ENCODE measurements around the gene GJB4. TPM values are rescaled to one million over a fixed set of nuclear protein-coding genes. Genes with fewer than 3 reads are reported as not detected.

GJB4 gene
- total RNA-seq = not detected
- polyA plus RNA-seq = not detected

GRCh38 chr1:34759503-34760357 lies at the start of gene GJB4:
Gene GJB4, plus strand, starts transcription at chr1:34759740. Its CDS starts 1,515 bp downstream, at chr1:34761255.
- no peak within 1 kb of the TSS for H3K4me3 ChIP-seq (ENCODE audit: low read depth in 1 of 3, low read length in 3 of 3)
- H3K36me3 ChIP-seq (ENCODE audit: control insufficient read depth in 4 of 4, insufficient read depth in 3 of 4, low read depth in 1 of 4, low read length in 3 of 4) = no peaks in the 10 kb centered on the region
- no peaks in the 10 kb centered on the region for H3K4me1 ChIP-seq (ENCODE audit: control insufficient read depth in 4 of 4, insufficient read depth in 4 of 4, low read length in 3 of 4)
- H3K27ac ChIP-seq (ENCODE audit: low read depth in 1 of 2, low read length in 2 of 2) = no peak within 1 kb of the TSS
- H3K9ac ChIP-seq (ENCODE audit: low read depth in 1 of 2, low read length in 2 of 2) = no peak within 1 kb of the TSS
- H3K9me3 ChIP-seq (ENCODE audit: control insufficient read depth in 4 of 4, low read length in 3 of 4) = no peaks in the 10 kb centered on the region
- WGBS = 59% methylated on average over 10 of the region's 10 CpGs
- TF ChIP-seq FOXA2 (IDR thresholded peaks at IDR 0.05) (no peak), TAF1 (conservative IDR thresholded peaks at IDR 0.05) (no peak), RXRA (IDR thresholded peaks at IDR 0.05) (no peak), ZBTB33 (IDR thresholded peaks at IDR 0.05) (no peak), REST (IDR thresholded peaks at IDR 0.05) (no peak), EGR1 (IDR thresholded peaks at IDR 0.05; ENCODE audit: low read depth in 2 of 2) (no peak), YY1 (IDR thresholded peaks at IDR 0.05) (no peak), RAD21 (IDR thresholded peaks at IDR 0.05) (no peak), HNF4G (IDR thresholded peaks at IDR 0.05) (no peak)
- no peak for DNase-seq (ENCODE audit: low spot score)
- no peaks in the 10 kb centered on the region for H3K27me3 ChIP-seq (ENCODE audit: control insufficient read depth in 4 of 4, insufficient read depth in 4 of 4, low read length in 3 of 4)

DNA sequence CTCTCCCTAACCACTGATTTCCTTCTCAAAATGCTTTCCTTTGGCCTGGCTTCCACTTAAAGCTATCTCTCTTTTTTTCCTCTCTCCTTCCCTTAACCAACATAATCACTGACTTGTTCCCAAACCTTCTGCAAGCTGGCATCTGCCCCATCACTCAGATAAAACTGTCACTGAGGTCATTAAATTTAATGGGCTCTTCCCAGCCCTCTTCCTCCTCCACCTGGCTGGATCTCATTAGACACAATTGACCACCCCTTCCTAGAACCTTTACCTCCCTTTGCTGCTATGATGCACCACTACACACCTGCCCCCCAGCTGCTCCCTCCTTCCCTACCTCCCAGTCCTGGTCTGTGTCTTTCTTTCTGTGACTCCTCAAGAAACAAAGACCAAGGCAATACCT lies 48.7 kb upstream of the GJB4 start:
- DNase-seq (ENCODE audit: low spot score) = no peak
- no peak overlapping the region for H3K9ac ChIP-seq (ENCODE audit: low read depth in 1 of 2, low read length in 2 of 2)
- TF ChIP-seq REST (IDR thresholded peaks at IDR 0.05) = no peak
- TF ChIP-seq HNF4A (conservative IDR thresholded peaks at IDR 0.05) = no peak
- no peak for TF ChIP-seq SP1 (IDR thresholded peaks at IDR 0.05)

More for the DNA sequence above, 48.7 kb upstream of the GJB4 start:
- Histone ChIP-seq H3K27me3 (ENCODE audit: control insufficient read depth in 4 of 4, insufficient read depth in 4 of 4, low read length in 3 of 4) (peaks cover 0 to 2% (median 0%) of the 10 kb centered on the region in 4 donors), H3K4me1 (ENCODE audit: control insufficient read depth in 4 of 4, insufficient read depth in 4 of 4, low read length in 3 of 4) (no peaks in the 10 kb centered on the region), H3K27ac (ENCODE audit: low read depth in 1 of 2, low read length in 2 of 2) (no peak overlapping the region), H3K9me3 (ENCODE audit: control insufficient read depth in 4 of 4, low read length in 3 of 4) (no peaks in the 10 kb centered on the region), H3K4me3 (ENCODE audit: low read depth in 1 of 3, low read length in 3 of 3) (no peak overlapping the region), H3K36me3 (ENCODE audit: control insufficient read depth in 4 of 4, insufficient read depth in 3 of 4, low read depth in 1 of 4, low read length in 3 of 4) (no peaks in the 10 kb centered on the region)
